IMR-90 (cell line): Measurements from ENCODE around the gene JAK1. TPM values are rescaled to one million over a fixed set of nuclear protein-coding genes. Genes with fewer than 3 reads are reported as not detected.

Source experiments
- ATAC-seq: fragments of 200-7000 bp; cut with Tn5 transposase; 2 replicates; pipeline ENCODE4 v1.9.1; 2020; ENCODE audit warnings: low read depth, mild to moderate bottlenecking, moderate library complexity
- BruUV-seq: library from RNA; stranded (reverse); fragments of 400-500 nt; replicated peaks from 2 replicates; lab custom pipeline; 2021; lab: Mats Ljungman, UMichigan
- CTCF ChIA-PET: fragments of 300-600 bp; formaldehyde crosslinking; extraction: SDS; loops from one replicate; lab custom pipeline; 2021; ENCODE audit warnings: antibody characterized with exemption; lab: Yijun Ruan, JAX
- POLR2A ChIA-PET: fragments of 300-600 bp; sonication (Branson Sonifier 250); formaldehyde crosslinking; loops from one replicate; lab custom pipeline; 2022; ENCODE audit warnings: antibody characterized with exemption; ENCODE audit not compliant: unreplicated experiment; lab: Charles Lee
- DNase-seq: peaks from one replicate; pipeline ENCODE4 v3.0.0; 2013
- H2AFZ ChIP-seq: replicated peaks from 2 replicates; pipeline ENCODE3; 2013; ENCODE audit warnings: low read length, mild to moderate bottlenecking; ENCODE audit not compliant: poor library complexity
- H2AK5ac ChIP-seq: 2 replicates; pipeline ENCODE4 v1.6.1; 2013; ENCODE audit warnings: low read depth, low read length, inconsistent platforms
- H2AK9ac ChIP-seq: replicated peaks from 2 replicates; pipeline ENCODE3; 2013; ENCODE audit warnings: mild to moderate bottlenecking, low read depth, low read length, moderate library complexity; ENCODE audit not compliant: poor library complexity
- H2BK120ac ChIP-seq: 2 replicates; pipeline ENCODE4 v1.6.1; 2013; ENCODE audit warnings: low read depth, low read length, inconsistent platforms
- H2BK15ac ChIP-seq: 3 replicates; pipeline ENCODE4 v1.6.1; 2013; ENCODE audit warnings: low read depth, low read length, inconsistent platforms
- H2BK20ac ChIP-seq: 2 replicates; pipeline ENCODE4 v1.6.1; 2013; ENCODE audit warnings: low read depth, mild to moderate bottlenecking, inconsistent platforms, low read length, moderate library complexity
- H2BK5ac ChIP-seq: 2 replicates; pipeline ENCODE4 v1.6.1; 2013; ENCODE audit warnings: mild to moderate bottlenecking, low read depth, low read length, inconsistent platforms; ENCODE audit not compliant: poor library complexity, severe bottlenecking
- H3K14ac ChIP-seq: replicated peaks from 2 replicates; pipeline ENCODE4 v1.6.1; 2013; ENCODE audit warnings: low read depth, low read length, inconsistent platforms
- H3K18ac ChIP-seq: 2 replicates; pipeline ENCODE4 v1.6.1; 2013; ENCODE audit warnings: low read depth, low read length, control low read depth
- H3K23ac ChIP-seq: 2 replicates; pipeline ENCODE4 v1.6.1; 2013; ENCODE audit warnings: low read depth, low read length, inconsistent platforms
- H3K27ac ChIP-seq: 2 replicates; pipeline ENCODE4 v1.5.1; 2013; ENCODE audit warnings: mild to moderate bottlenecking, control low read depth, low read length; ENCODE audit not compliant: insufficient read depth
- H3K27me3 ChIP-seq: 2 replicates; pipeline ENCODE4 v1.6.1; 2013; ENCODE audit warnings: low read length; ENCODE audit not compliant: control insufficient read depth, insufficient read depth
- H3K36me3 ChIP-seq: 2 replicates; pipeline ENCODE4 v1.6.1; 2013; ENCODE audit warnings: low read length, mixed read lengths; ENCODE audit not compliant: control insufficient read depth, insufficient read depth
- H3K4ac ChIP-seq: 2 replicates; pipeline ENCODE4 v1.6.1; 2013; ENCODE audit warnings: low read depth, low read length, inconsistent platforms
- H3K4me1 ChIP-seq: 2 replicates; pipeline ENCODE4 v1.6.1; 2013; ENCODE audit warnings: low read length, mixed read lengths; ENCODE audit not compliant: control insufficient read depth, insufficient read depth
- H3K4me2 ChIP-seq: 2 replicates; pipeline ENCODE4 v1.6.1; 2013; ENCODE audit warnings: low read depth, mild to moderate bottlenecking, control low read depth, low read length, moderate library complexity
- H3K4me3 ChIP-seq: 2 replicates; pipeline ENCODE4 v1.5.1; 2013; ENCODE audit warnings: low read depth, mild to moderate bottlenecking, control low read depth, low read length, moderate library complexity; ENCODE audit not compliant: insufficient read depth
- H3K56ac ChIP-seq: 2 replicates; pipeline ENCODE4 v1.6.1; 2013; ENCODE audit warnings: low read length, inconsistent platforms; ENCODE audit not compliant: insufficient read depth; ENCODE audit errors: extremely low read depth
- H3K79me1 ChIP-seq, 2 experiments: 2 replicates each; pipeline ENCODE4 v1.6.1; 2013; ENCODE audit warnings: low read length in 2 of 2, inconsistent platforms in 1 of 2, low read depth in 1 of 2
- H3K9ac ChIP-seq: 2 replicates; pipeline ENCODE4 v1.6.1; 2013; ENCODE audit warnings: low read depth, low read length, control low read depth
- H3K9me1 ChIP-seq: 2 replicates; pipeline ENCODE4 v1.6.1; 2013; ENCODE audit warnings: low read length, inconsistent platforms; ENCODE audit not compliant: insufficient read depth
- H3K9me3 ChIP-seq: 2 replicates; pipeline ENCODE4 v1.6.1; 2013; ENCODE audit warnings: low read length; ENCODE audit not compliant: control insufficient read depth, insufficient read depth
- H4K20me1 ChIP-seq: 2 replicates; pipeline ENCODE4 v1.6.1; 2013; ENCODE audit warnings: low read length, inconsistent platforms; ENCODE audit not compliant: insufficient read depth
- H4K5ac ChIP-seq: 2 replicates; pipeline ENCODE4 v1.6.1; 2013; ENCODE audit warnings: mild to moderate bottlenecking, low read depth, low read length, control low read depth
- H4K8ac ChIP-seq, 2 experiments: 2 replicates each; pipeline ENCODE4 v1.6.1; 2013; ENCODE audit warnings: low read depth in 2 of 2, low read length in 2 of 2, control low read depth in 1 of 2, inconsistent platforms in 1 of 2
- H4K91ac ChIP-seq: 2 replicates; pipeline ENCODE4 v1.6.1; 2013; ENCODE audit warnings: low read depth, low read length, inconsistent platforms; ENCODE audit not compliant: insufficient read depth
- BHLHE40 ChIP-seq: fragments of 150-350 bp; IDR thresholded peaks from 2 replicates; pipeline ENCODE4 v1.6.1; 2016; ENCODE audit warnings: mild to moderate bottlenecking, low read depth, low read length
- CEBPB ChIP-seq: IDR thresholded peaks from 2 replicates; pipeline ENCODE4 v1.6.1; 2012; ENCODE audit warnings: low read depth, low read length, improper control_type of control experiment
- CHD1 ChIP-seq: IDR thresholded peaks from 2 replicates; pipeline ENCODE4 v1.6.1; 2012; ENCODE audit warnings: low read depth, low read length, improper control_type of control experiment
- FOS ChIP-seq: fragments of 150-350 bp; IDR thresholded peaks from 2 replicates; pipeline ENCODE4 v1.6.1; 2016; ENCODE audit warnings: low read depth, low read length
- MAFK ChIP-seq: IDR thresholded peaks from 2 replicates; pipeline ENCODE4 v1.6.1; 2012; ENCODE audit warnings: low read depth, low read length, improper control_type of control experiment
- MAZ ChIP-seq: IDR thresholded peaks from 2 replicates; pipeline ENCODE4 v1.6.1; 2012; ENCODE audit warnings: low read depth, mild to moderate bottlenecking, low read length, improper control_type of control experiment, moderate library complexity, borderline replicate concordance
- NFE2L2 ChIP-seq: fragments of 150-350 bp; IDR thresholded peaks from 2 replicates; pipeline ENCODE4 v1.6.1; 2016; ENCODE audit warnings: low read depth, mild to moderate bottlenecking, low read length
- RCOR1 ChIP-seq: IDR thresholded peaks from 2 replicates; pipeline ENCODE4 v1.6.1; 2012; ENCODE audit warnings: mild to moderate bottlenecking, low read length, improper control_type of control experiment; ENCODE audit not compliant: insufficient replicate concordance
- RFX5 ChIP-seq: IDR thresholded peaks from 2 replicates; pipeline ENCODE4 v1.8.0; 2012; ENCODE audit warnings: low read depth, mild to moderate bottlenecking, low read length, moderate library complexity
- SMC3 ChIP-seq: fragments of 150-350 bp; IDR thresholded peaks from 2 replicates; pipeline ENCODE4 v1.6.1; 2016; ENCODE audit warnings: low read depth, mild to moderate bottlenecking, antibody characterized with exemption, low read length, moderate library complexity
- USF2 ChIP-seq: fragments of 150-350 bp; IDR thresholded peaks from 2 replicates; pipeline ENCODE4 v1.6.1; 2017; ENCODE audit warnings: mild to moderate bottlenecking, antibody characterized with exemption, low read length, low read depth
- WGBS, 2 experiments: methylation state at CpG; one replicate each; pipeline versions ENCODE4 v1.1.5 to v1.1.7; 2013; ENCODE audit warnings: missing lambda C conversion rate in 2 of 2; ENCODE audit not compliant: insufficient read length in 1 of 2; ENCODE audit errors: extremely low coverage in 2 of 2; 5-methylcytosine and 5-hydroxymethylcytosine counted together
- dilution Hi-C: fragments of 300-500 bp; cut with HindIII; formaldehyde crosslinking; loops from one replicate; pipeline ENCODE4 v1.14.3; 2018; ENCODE audit warnings: low sequenced_read_pairs; ENCODE audit not compliant: unreplicated experiment
- in situ Hi-C: fragments of 300-500 bp; cut with MboI; formaldehyde crosslinking; loops from 3 replicates; pipeline ENCODE4 v1.14.3; 2019; ENCODE audit warnings: low sequenced_read_pairs, inconsistent platforms, mixed read lengths
- intact Hi-C: fragments of 100-400 bp; cut with micrococcal nuclease; formaldehyde crosslinking; loops from 2 replicates; pipeline ENCODE4 v1.10.0; 2022
- polyA plus RNA-seq, 3 experiments: library from polyadenylated mRNA; depleted of rRNA; stranded (reverse); fragments of >200 nt; gene quantifications; 2 replicates each; pipeline ENCODE4 v1.2.3, GENCODE V29; 2012; ENCODE audit warnings: low replicate concordance in 1 of 3
- total RNA-seq: library from RNA; depleted of rRNA; stranded (reverse); fragments of >200 nt; gene quantifications from 2 replicates; pipeline ENCODE4 v1.2.3, GENCODE V29; 2012
- TF ChIP-seq, protein P1 (sequence below): fragments of 150-350 bp; IDR thresholded peaks from 2 replicates; pipeline ENCODE4 v1.6.1; 2016; ENCODE audit warnings: low read depth, mild to moderate bottlenecking, low read length, moderate library complexity, borderline replicate concordance

The JAK1 gene
- total and polyA plus RNA-seq, 2 of the 4 experiments (the other 2 are of a cell fraction): 76.9 to 103 TPM

GRCh38 chr1:64871256-64871655 is 95.1 kb downstream of the JAK1 start:
- BruUV-seq: no TSS peak
- H2BK15ac ChIP-seq: no peak overlapping the region
- no peak overlapping the region for H2AK5ac ChIP-seq
- no peak overlapping the region for H2AK9ac ChIP-seq
- H3K36me3 ChIP-seq: peaks cover 54% of the 10 kb centered on the region
- H3K27me3 ChIP-seq: no peaks in the 10 kb centered on the region
- POLR2A ChIA-PET: no interaction called here
- H4K5ac ChIP-seq: no peak overlapping the region
- H3K23ac ChIP-seq: no peak overlapping the region
- in situ Hi-C loops: no loop called here
- no peak overlapping the region for H3K18ac ChIP-seq
- DNase-seq (no peak), ATAC-seq (no peak)
- H3K14ac ChIP-seq: no peak overlapping the region
- no peak overlapping the region for H4K91ac ChIP-seq
- H2BK5ac ChIP-seq: no peak overlapping the region
- H2AFZ ChIP-seq: no peak overlapping the region
- H3K79me1 ChIP-seq: peaks cover 7 to 47% of the 10 kb centered on the region in 2 experiments; a peak in 3 of 4 replicates
- no peaks in the 10 kb centered on the region for H3K4me1 ChIP-seq
- H2BK120ac ChIP-seq: no peak overlapping the region
- intact Hi-C loops: no loop called here
- no peak overlapping the region for H3K56ac ChIP-seq
- H3K4ac ChIP-seq: no peak overlapping the region
- CTCF ChIA-PET: no interaction called here
- no peaks in the 10 kb centered on the region for H3K9me3 ChIP-seq
- WGBS, 2 experiments: 95% methylated on average over 4 of the region's 8 CpGs; no CpG with 5 or more reads in 1 of the 2 experiments
- H3K27ac ChIP-seq: no peak overlapping the region
- TF ChIP-seq USF2: no peak
- no peak for TF ChIP-seq FOS
- no peak for TF ChIP-seq RCOR1
- no peak for TF ChIP-seq NFE2L2
- TF ChIP-seq MAFK: no peak
- TF ChIP-seq CEBPB: no peak
- TF ChIP-seq BHLHE40: no peak
- TF ChIP-seq, protein P1, sequence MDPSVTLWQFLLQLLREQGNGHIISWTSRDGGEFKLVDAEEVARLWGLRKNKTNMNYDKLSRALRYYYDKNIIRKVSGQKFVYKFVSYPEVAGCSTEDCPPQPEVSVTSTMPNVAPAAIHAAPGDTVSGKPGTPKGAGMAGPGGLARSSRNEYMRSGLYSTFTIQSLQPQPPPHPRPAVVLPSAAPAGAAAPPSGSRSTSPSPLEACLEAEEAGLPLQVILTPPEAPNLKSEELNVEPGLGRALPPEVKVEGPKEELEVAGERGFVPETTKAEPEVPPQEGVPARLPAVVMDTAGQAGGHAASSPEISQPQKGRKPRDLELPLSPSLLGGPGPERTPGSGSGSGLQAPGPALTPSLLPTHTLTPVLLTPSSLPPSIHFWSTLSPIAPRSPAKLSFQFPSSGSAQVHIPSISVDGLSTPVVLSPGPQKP: no peak
- no peak for TF ChIP-seq SMC3
- no peak for TF ChIP-seq RFX5
- TF ChIP-seq CHD1: no peak
- TF ChIP-seq MAZ: no peak
- H4K8ac ChIP-seq: no peak overlapping the region
- dilution Hi-C loops: no loop called here
- no peak overlapping the region for H3K4me2 ChIP-seq
- H3K9ac ChIP-seq: no peak overlapping the region
- no peaks in the 10 kb centered on the region; the same call in 1 of the 2 replicates for H3K9me1 ChIP-seq
- no peak overlapping the region for H3K4me3 ChIP-seq
- no peak overlapping the region for H2BK20ac ChIP-seq
- no peaks in the 10 kb centered on the region; the same call in none of the 2 replicates for H4K20me1 ChIP-seq
